Neural progenitor cell (in vitro differentiated cells): Measurements from ENCODE around the gene OR6X1. TPM values are rescaled to one million over a fixed set of nuclear protein-coding genes. Genes with fewer than 3 reads are reported as not detected.

Source experiments
- DNase-seq: peaks from one replicate; pipeline ENCODE4 v3.0.0-alpha.2; 2016; ENCODE audit warnings: low spot score
- H2AFZ ChIP-seq: fragments of 200-600 bp; sonication (generic); replicated peaks from 2 replicates; pipeline ENCODE4 v1.6.1; 2016; ENCODE audit warnings: antibody characterized with exemption
- H3F3A ChIP-seq: fragments of 200-600 bp; sonication (generic); 2 replicates; pipeline ENCODE4 v1.6.1; 2016; ENCODE audit warnings: antibody characterized with exemption, low read depth
- H3K27ac ChIP-seq: fragments of 200-600 bp; sonication (generic); 2 replicates; pipeline ENCODE4 v1.5.1; 2016; ENCODE audit warnings: mild to moderate bottlenecking
- H3K27me3 ChIP-seq: fragments of 200-600 bp; sonication (generic); 2 replicates; pipeline ENCODE4 v1.6.1; 2016; ENCODE audit warnings: mild to moderate bottlenecking, moderate library complexity
- H3K36me3 ChIP-seq: fragments of 200-600 bp; sonication (generic); 2 replicates; pipeline ENCODE4 v1.5.1; 2016
- H3K4me1 ChIP-seq: fragments of 200-600 bp; sonication (generic); 2 replicates; pipeline ENCODE4 v1.6.1; 2016; ENCODE audit warnings: mixed run types
- H3K4me2 ChIP-seq: fragments of 200-600 bp; sonication (generic); 2 replicates; pipeline ENCODE4 v1.6.1; 2016
- H3K4me3 ChIP-seq: fragments of 200-600 bp; sonication (generic); 2 replicates; pipeline ENCODE4 v1.5.1; 2016
- H3K79me2 ChIP-seq: fragments of 200-600 bp; sonication (generic); 2 replicates; pipeline ENCODE4 v1.6.1; 2016; ENCODE audit warnings: low read depth
- H3K9ac ChIP-seq: fragments of 200-600 bp; sonication (generic); 2 replicates; pipeline ENCODE4 v1.6.1; 2016
- H3K9me3 ChIP-seq: fragments of 200-600 bp; sonication (generic); 2 replicates; pipeline ENCODE4 v1.5.1; 2016; ENCODE audit warnings: low read depth
- H4K20me1 ChIP-seq: fragments of 200-600 bp; sonication (generic); 2 replicates; pipeline ENCODE4 v1.6.1; 2016; ENCODE audit warnings: low read depth
- H3K27ac Mint-ChIP-seq: 3 replicates; pipeline ENCODE4 v1.8.0; 2021; ENCODE audit warnings: mixed read lengths
- H3K27me3 Mint-ChIP-seq: 2 replicates; pipeline ENCODE4 v1.8.0; 2022; ENCODE audit warnings: low read depth, mild to moderate bottlenecking, inconsistent platforms, moderate library complexity, mixed read lengths; ENCODE audit not compliant: insufficient read depth
- H3K36me3 Mint-ChIP-seq: 3 replicates; pipeline ENCODE4 v1.8.0; 2021; ENCODE audit warnings: mixed read lengths
- H3K4me1 Mint-ChIP-seq: 3 replicates; pipeline ENCODE4 v1.8.0; 2021; ENCODE audit warnings: mixed read lengths
- H3K4me3 Mint-ChIP-seq: 3 replicates; pipeline ENCODE4 v1.8.0; 2021; ENCODE audit warnings: mild to moderate bottlenecking, moderate library complexity, mixed read lengths
- H3K9me3 Mint-ChIP-seq: 3 replicates; pipeline ENCODE4 v1.8.0; 2020; ENCODE audit warnings: mixed read lengths
- EZH2 ChIP-seq: fragments of 200-600 bp; sonication (generic); IDR thresholded peaks from 2 replicates; pipeline ENCODE4 v1.6.1; 2017; ENCODE audit warnings: antibody characterized with exemption, mild to moderate bottlenecking, moderate library complexity
- EZH2phosphoT487 ChIP-seq: fragments of 200-600 bp; sonication (generic); IDR thresholded peaks from 2 replicates; pipeline ENCODE4 v1.6.1; 2017; ENCODE audit warnings: antibody characterized with exemption
- total RNA-seq: library from RNA; depleted of rRNA; stranded (reverse); fragments of >200 nt; gene quantifications from 2 replicates; pipeline ENCODE4 v1.2.3, GENCODE V29; 2015; ENCODE audit warnings: low replicate concordance
- TF ChIP-seq, protein P1 (sequence below): fragments of 200-600 bp; sonication (generic); IDR thresholded peaks from 2 replicates; pipeline ENCODE4 v1.5.1; 2017; ENCODE audit warnings: antibody characterized with exemption, mild to moderate bottlenecking

OR6X1 gene
- total RNA-seq, 1 donor from 2014 or later: not detected

DNA sequence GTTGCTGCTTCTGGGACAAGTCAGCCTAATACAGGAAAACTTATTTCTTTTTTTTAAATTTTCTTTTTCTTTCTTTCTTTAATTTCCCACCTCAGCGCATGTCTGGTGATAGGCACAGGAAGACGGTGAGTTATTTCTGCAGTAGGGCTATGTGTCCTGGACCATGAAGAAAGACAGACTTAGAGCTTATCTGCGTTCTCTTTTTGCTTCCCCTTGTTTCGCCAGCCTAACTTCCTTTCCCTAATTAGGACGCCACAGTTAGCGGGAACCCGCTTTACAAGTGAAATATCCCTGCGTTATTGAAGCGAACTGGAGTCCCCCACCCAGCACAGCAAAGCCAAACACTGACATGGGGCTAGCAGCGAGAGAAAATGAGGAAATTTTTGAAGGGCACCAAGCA is 43.2 kb upstream of the OR6X1 start:
- Histone ChIP-seq H3K36me3 (no peaks in the 10 kb centered on the region), H3K79me2 (no peaks in the 10 kb centered on the region), H3K27ac (no peak overlapping the region), H3K27me3 (no peaks in the 10 kb centered on the region), H3F3A (no peaks in the 10 kb centered on the region), H3K4me3 (no peak overlapping the region), H2AFZ (peak overlapping the region; percentile 50), H3K9ac (no peak overlapping the region), H3K4me2 (no peak overlapping the region), H3K4me1 (no peaks in the 10 kb centered on the region), H4K20me1 (no peaks in the 10 kb centered on the region), H3K9me3 (peaks cover 6% of the 10 kb centered on the region)
- TF ChIP-seq EZH2phosphoT487 (no peak), EZH2 (no peak)
- TF ChIP-seq, protein P1, sequence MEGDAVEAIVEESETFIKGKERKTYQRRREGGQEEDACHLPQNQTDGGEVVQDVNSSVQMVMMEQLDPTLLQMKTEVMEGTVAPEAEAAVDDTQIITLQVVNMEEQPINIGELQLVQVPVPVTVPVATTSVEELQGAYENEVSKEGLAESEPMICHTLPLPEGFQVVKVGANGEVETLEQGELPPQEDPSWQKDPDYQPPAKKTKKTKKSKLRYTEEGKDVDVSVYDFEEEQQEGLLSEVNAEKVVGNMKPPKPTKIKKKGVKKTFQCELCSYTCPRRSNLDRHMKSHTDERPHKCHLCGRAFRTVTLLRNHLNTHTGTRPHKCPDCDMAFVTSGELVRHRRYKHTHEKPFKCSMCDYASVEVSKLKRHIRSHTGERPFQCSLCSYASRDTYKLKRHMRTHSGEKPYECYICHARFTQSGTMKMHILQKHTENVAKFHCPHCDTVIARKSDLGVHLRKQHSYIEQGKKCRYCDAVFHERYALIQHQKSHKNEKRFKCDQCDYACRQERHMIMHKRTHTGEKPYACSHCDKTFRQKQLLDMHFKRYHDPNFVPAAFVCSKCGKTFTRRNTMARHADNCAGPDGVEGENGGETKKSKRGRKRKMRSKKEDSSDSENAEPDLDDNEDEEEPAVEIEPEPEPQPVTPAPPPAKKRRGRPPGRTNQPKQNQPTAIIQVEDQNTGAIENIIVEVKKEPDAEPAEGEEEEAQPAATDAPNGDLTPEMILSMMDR: no peak
- no peaks in the 10 kb centered on the region for H3K27me3 Mint-ChIP-seq
- no peak overlapping the region for H3K27ac Mint-ChIP-seq
- no peak for DNase-seq
- H3K9me3 Mint-ChIP-seq: peaks cover 10% of the 10 kb centered on the region
- H3K4me3 Mint-ChIP-seq: no peak overlapping the region
- H3K36me3 Mint-ChIP-seq: no peaks in the 10 kb centered on the region
- H3K4me1 Mint-ChIP-seq: peaks cover 9% of the 10 kb centered on the region

DNA sequence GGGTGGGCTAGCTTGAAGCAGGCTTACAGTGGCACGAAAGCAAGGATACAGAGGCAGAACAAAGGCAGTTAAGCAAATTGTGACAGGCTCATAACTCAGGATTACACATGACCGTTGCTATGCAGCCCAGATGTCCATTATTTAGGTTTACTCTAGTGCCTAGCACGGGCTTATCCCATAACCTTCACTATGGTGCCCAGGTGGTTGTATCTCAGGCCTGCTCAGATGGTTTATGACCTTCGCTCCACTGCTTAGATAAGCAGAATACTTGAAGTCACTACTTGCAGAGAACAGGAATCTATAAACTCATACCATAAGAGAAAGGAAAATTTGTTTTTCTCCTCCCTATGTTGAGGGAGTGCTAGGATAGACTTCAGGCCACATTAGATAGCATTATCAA is 42.8 kb upstream of the OR6X1 start:
- H3K27ac ChIP-seq: no peak overlapping the region
- no peaks in the 10 kb centered on the region for H4K20me1 ChIP-seq
- TF ChIP-seq, protein P1: no peak
- TF ChIP-seq EZH2: no peak
- TF ChIP-seq EZH2phosphoT487: no peak

DNA sequence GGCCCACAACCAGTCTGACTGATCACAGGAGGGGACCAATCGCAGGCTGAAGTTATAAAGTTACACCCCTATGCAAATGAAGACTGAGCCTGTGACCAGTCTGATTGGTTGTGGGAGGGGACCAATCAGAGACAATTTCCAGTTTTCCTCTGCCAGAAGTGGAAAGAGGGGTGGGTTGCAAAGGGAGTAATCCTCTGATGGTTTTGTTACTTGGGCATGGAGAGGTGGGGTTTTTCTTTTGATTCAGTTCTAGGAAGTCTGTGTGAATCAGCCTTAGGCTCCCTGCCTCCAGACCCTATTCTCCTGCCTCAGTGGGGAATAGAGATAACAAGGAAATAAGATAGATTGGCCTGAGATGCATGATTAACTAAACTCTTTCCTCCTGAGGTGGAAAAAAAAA is 41.9 kb upstream of the OR6X1 start:
- peaks cover 4% of the 10 kb centered on the region for H3K36me3 ChIP-seq
- no peaks in the 10 kb centered on the region for H3K27me3 ChIP-seq
- H3K4me3 ChIP-seq: no peak overlapping the region
- H3K4me1 ChIP-seq: no peaks in the 10 kb centered on the region
- no peaks in the 10 kb centered on the region for H3F3A ChIP-seq
- Mint-ChIP-seq H3K4me1 (peaks cover 9% of the 10 kb centered on the region), H3K27me3 (peaks cover 2% of the 10 kb centered on the region), H3K9me3 (peaks cover 12% of the 10 kb centered on the region), H3K27ac (no peak overlapping the region), H3K4me3 (no peak overlapping the region), H3K36me3 (no peaks in the 10 kb centered on the region)
- no peaks in the 10 kb centered on the region for H4K20me1 ChIP-seq
- no peak overlapping the region for H3K27ac ChIP-seq
- H2AFZ ChIP-seq: no peak overlapping the region
- no peak overlapping the region for H3K4me2 ChIP-seq
- no peak overlapping the region for H3K9ac ChIP-seq
- TF ChIP-seq EZH2 (no peak), EZH2phosphoT487 (no peak)
- TF ChIP-seq, protein P1: no peak
- H3K9me3 ChIP-seq: peaks cover 18% of the 10 kb centered on the region
- no peak for DNase-seq
- no peaks in the 10 kb centered on the region for H3K79me2 ChIP-seq

More for the DNA sequence above, 42.8 kb upstream of the OR6X1 start:
- Histone ChIP-seq H3K9ac (no peak overlapping the region), H3K4me1 (no peaks in the 10 kb centered on the region), H3K9me3 (peaks cover 10% of the 10 kb centered on the region), H3K4me2 (no peak overlapping the region), H3F3A (no peaks in the 10 kb centered on the region), H2AFZ (no peak overlapping the region), H3K79me2 (no peaks in the 10 kb centered on the region), H3K36me3 (no peaks in the 10 kb centered on the region), H3K27me3 (no peaks in the 10 kb centered on the region), H3K4me3 (no peak overlapping the region)
- no peaks in the 10 kb centered on the region for H3K36me3 Mint-ChIP-seq
- H3K4me3 Mint-ChIP-seq: no peak overlapping the region
- peaks cover 9% of the 10 kb centered on the region for H3K4me1 Mint-ChIP-seq
- peaks cover 10% of the 10 kb centered on the region for H3K9me3 Mint-ChIP-seq
- peaks cover 2% of the 10 kb centered on the region for H3K27me3 Mint-ChIP-seq
- no peak for DNase-seq
- H3K27ac Mint-ChIP-seq: no peak overlapping the region

DNA sequence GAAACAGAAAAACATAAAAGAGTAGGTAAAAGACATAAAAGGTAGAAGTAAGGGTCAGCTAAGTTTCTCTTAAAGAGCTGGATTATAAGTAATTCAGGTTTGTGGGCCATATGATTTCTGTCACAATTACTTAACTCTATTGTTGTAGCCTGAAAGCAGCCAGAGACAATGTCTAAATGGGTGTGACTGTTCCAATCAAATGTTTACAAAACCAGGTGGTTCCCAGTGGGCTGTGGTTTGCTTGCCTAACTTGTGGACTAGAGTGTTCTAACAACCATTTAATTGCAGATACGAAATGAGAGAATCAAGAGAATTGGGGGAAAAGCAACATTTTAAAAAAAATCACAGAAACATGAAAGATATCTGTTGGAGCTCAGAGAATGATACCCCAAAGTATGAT is 29.2 kb upstream of the OR6X1 start:
- TF ChIP-seq EZH2phosphoT487 (no peak), EZH2 (no peak)
- TF ChIP-seq, protein P1: no peak
- H3K4me3 Mint-ChIP-seq: no peak overlapping the region
- Histone ChIP-seq H3K4me3 (no peak overlapping the region), H2AFZ (peak overlapping the region; percentile 61), H3K36me3 (no peaks in the 10 kb centered on the region), H3K79me2 (no peaks in the 10 kb centered on the region), H4K20me1 (no peaks in the 10 kb centered on the region), H3F3A (no peaks in the 10 kb centered on the region), H3K4me1 (peaks cover 11% of the 10 kb centered on the region), H3K27ac (no peak overlapping the region), H3K4me2 (no peak overlapping the region), H3K9ac (no peak overlapping the region), H3K27me3 (no peaks in the 10 kb centered on the region), H3K9me3 (peaks cover 5% of the 10 kb centered on the region)
- peaks cover 4% of the 10 kb centered on the region for H3K9me3 Mint-ChIP-seq
- H3K27ac Mint-ChIP-seq: no peak overlapping the region
- no peaks in the 10 kb centered on the region for H3K27me3 Mint-ChIP-seq
- H3K36me3 Mint-ChIP-seq: no peaks in the 10 kb centered on the region
- no peaks in the 10 kb centered on the region for H3K4me1 Mint-ChIP-seq
- no peak for DNase-seq
